NT2/D1 (cell line): ENCODE results near the gene NKX2-3.

Experiments used
- SUZ12 ChIP-seq: IDR thresholded peaks from 2 replicates; pipeline ENCODE4 v1.6.1; 2011; ENCODE audit not compliant: insufficient read length, insufficient read depth; ENCODE audit errors: extremely low read depth
- ZNF274 ChIP-seq: IDR thresholded peaks from 2 replicates; pipeline ENCODE4 v1.6.1; 2011; ENCODE audit warnings: mild to moderate bottlenecking, low read depth, low read length

DNA sequence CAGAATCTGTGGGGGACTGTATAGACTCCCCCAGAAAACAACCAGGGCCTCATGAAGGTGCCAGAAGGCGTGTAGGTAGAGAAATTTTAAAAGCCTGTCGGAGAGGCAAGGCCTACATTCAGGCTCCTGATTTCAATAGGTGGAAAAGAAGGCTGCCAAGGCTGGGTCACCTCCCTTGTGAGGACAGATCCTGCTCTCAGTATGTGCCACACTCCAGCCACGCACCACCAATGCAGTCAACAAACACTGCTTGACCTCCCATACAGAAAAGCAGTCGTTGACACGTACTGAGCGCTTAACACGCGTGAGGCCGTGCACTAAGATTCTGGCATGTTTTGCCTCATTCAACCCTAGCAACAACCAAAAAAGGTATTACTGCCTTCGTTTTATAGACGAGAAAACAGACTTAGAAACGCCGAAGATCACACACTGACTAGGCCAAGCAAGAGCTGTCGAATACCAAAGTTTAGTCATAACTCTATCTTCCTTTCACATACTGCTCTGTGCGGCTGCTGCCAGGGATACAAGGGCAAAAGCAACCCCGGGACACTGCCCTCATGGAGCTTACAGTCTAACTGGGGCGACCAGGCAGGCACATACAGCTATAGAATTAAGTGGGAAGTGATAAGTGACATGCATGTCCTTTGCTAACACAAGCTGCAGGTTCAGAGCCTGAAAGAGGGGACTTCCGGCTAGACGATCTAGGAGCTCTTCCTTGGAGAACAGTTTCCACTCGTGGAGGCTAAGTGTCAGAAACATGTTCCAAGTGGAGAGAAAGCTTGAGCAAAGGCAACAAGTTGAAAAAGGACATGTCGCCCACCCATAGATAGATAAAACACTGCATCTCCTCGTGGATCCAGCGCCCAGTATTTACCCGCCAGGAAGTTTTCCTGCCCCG lies 797 bp upstream of the NKX2-3 start:
- TF ChIP-seq ZNF274 (no peak), SUZ12 (peak; percentile 6)
